HL-60 (cell line): ENCODE data around the gene UBR2.

ENCODE experiments used
- CTCF ChIP-seq: IDR thresholded peaks from one replicate; pipeline ENCODE4 v1.5.1; 2011; ENCODE audit warnings: low read length, control low read depth, inconsistent platforms; ENCODE audit not compliant: insufficient read depth
- REST ChIP-seq: IDR thresholded peaks from 2 replicates; pipeline ENCODE4 v1.6.1; 2012; ENCODE audit warnings: low read depth; ENCODE audit not compliant: insufficient replicate concordance
- SPI1 ChIP-seq: IDR thresholded peaks from 2 replicates; pipeline ENCODE4 v1.6.1; 2012; ENCODE audit warnings: low read depth, mild to moderate bottlenecking, borderline replicate concordance

- TF ChIP-seq REST (no peak), CTCF (no peak), SPI1 (no peak)
Measured at GRCh38 chr6:42702200-42702599, 138.4 kb downstream of the UBR2 start.
